H1 (cell line): ENCODE data around the gene BGLAP. TPM values are rescaled to one million over a fixed set of nuclear protein-coding genes. Genes with fewer than 3 reads are reported as not detected.

Experiments used
- CTCF ChIA-PET: fragments of 300-600 bp; sonication (Branson Sonifier 250); formaldehyde crosslinking; loops from one replicate; lab custom pipeline; 2021; ENCODE audit not compliant: partially characterized antibody; lab: Charles Lee
- POLR2A ChIA-PET: fragments of 300-600 bp; sonication (Branson Sonifier 250); formaldehyde crosslinking; loops from one replicate; lab custom pipeline; 2021; ENCODE audit warnings: inconsistent platforms; ENCODE audit not compliant: partially characterized antibody; lab: Charles Lee
- DNase-seq, 2 experiments: peaks; one replicate each; pipeline versions ENCODE4 v3.0.0 to v3.0.0-alpha.2; 2010 to 2022; ENCODE audit warnings: low spot score in 2 of 2, low read depth in 1 of 2, mixed read lengths in 1 of 2
- FAIRE-seq: peaks from 2 replicates; lab custom pipeline; 2011; peaks lifted over from hg19 to GRCh38; lab: Jason Lieb, UNC
- H2AFZ ChIP-seq: 2 replicates; pipeline ENCODE4 v1.8.1; 2012; ENCODE audit warnings: low read length, inconsistent platforms
- H2AK5ac ChIP-seq: 2 replicates; pipeline ENCODE4 v1.6.1; 2013; ENCODE audit warnings: low read depth, low read length
- H2BK120ac ChIP-seq: replicated peaks from 2 replicates; pipeline ENCODE3; 2013; ENCODE audit warnings: low read depth, low read length, inconsistent platforms
- H2BK12ac ChIP-seq: 2 replicates; pipeline ENCODE4 v1.6.1; 2013; ENCODE audit warnings: low read depth, low read length
- H2BK15ac ChIP-seq: 2 replicates; pipeline ENCODE4 v1.6.1; 2013; ENCODE audit warnings: low read length
- H2BK20ac ChIP-seq: 2 replicates; pipeline ENCODE4 v1.6.1; 2013; ENCODE audit warnings: low read length
- H2BK5ac ChIP-seq: 2 replicates; pipeline ENCODE4 v1.6.1; 2013; ENCODE audit warnings: low read depth, low read length
- H3K14ac ChIP-seq: 2 replicates; pipeline ENCODE4 v1.6.1; 2013; ENCODE audit warnings: inconsistent platforms; ENCODE audit not compliant: insufficient read length
- H3K18ac ChIP-seq: 2 replicates; pipeline ENCODE4 v1.6.1; 2013; ENCODE audit warnings: low read length; ENCODE audit errors: extremely low read depth
- H3K23ac ChIP-seq: 2 replicates; pipeline ENCODE4 v1.6.1; 2013; ENCODE audit warnings: inconsistent platforms; ENCODE audit not compliant: insufficient read length
- H3K23me2 ChIP-seq: 2 replicates; pipeline ENCODE4 v1.6.1; 2013; ENCODE audit warnings: low read depth, low read length
- H3K27ac ChIP-seq: 2 replicates; pipeline ENCODE4 v1.6.1; 2011; ENCODE audit warnings: low read depth, low read length, inconsistent platforms
- H3K27me3 ChIP-seq, 4 experiments: replicated peaks in 1 of 4; 1 replicate in 1 of 4; 2 replicates in 3 of 4; pipeline versions ENCODE4 v1.6.1 to v1.8.1; 2011 to 2013; ENCODE audit warnings: low read length in 3 of 4, mild to moderate bottlenecking in 3 of 4, inconsistent platforms in 2 of 4, mixed read lengths in 2 of 4, moderate library complexity in 1 of 4; ENCODE audit not compliant: control insufficient read depth in 3 of 4, insufficient read depth in 3 of 4; ENCODE audit errors: extremely low read depth in 1 of 4
- H3K36me3 ChIP-seq, 4 experiments: 2 replicates each; pipeline versions ENCODE4 v1.6.1 to v1.8.1; 2011 to 2013; ENCODE audit warnings: mild to moderate bottlenecking in 4 of 4, low read length in 3 of 4, moderate library complexity in 2 of 4, control low read depth in 1 of 4, inconsistent platforms in 1 of 4; ENCODE audit not compliant: insufficient read depth in 4 of 4, control insufficient read depth in 2 of 4
- H3K4ac ChIP-seq: replicated peaks from 2 replicates; pipeline ENCODE3; 2013; ENCODE audit warnings: low read length, low read depth, mixed read lengths, inconsistent platforms; ENCODE audit not compliant: insufficient read length
- H3K4me1 ChIP-seq, 4 experiments: replicated peaks in 1 of 4; 1 replicate in 1 of 4; 2 replicates in 3 of 4; pipeline versions ENCODE4 v1.6.1 to v1.8.1; 2011 to 2013; ENCODE audit warnings: low read length in 3 of 4, inconsistent platforms in 2 of 4, mixed read lengths in 1 of 4; ENCODE audit not compliant: insufficient read depth in 4 of 4, control insufficient read depth in 3 of 4
- H3K4me2 ChIP-seq, 2 experiments: 2 replicates each; pipeline versions ENCODE4 v1.6.1 to v1.8.1; 2011 to 2013; ENCODE audit warnings: low read depth in 2 of 2, low read length in 2 of 2, control low read depth in 1 of 2, inconsistent platforms in 1 of 2, mild to moderate bottlenecking in 1 of 2; ENCODE audit not compliant: insufficient read depth in 1 of 2
- H3K4me3 ChIP-seq, 4 experiments: fragments of 200-600, 300-600 bp in 1 of 4; sonication (generic), shearing (Covaris generic), sonication (Bioruptor Twin) in 1 of 4; 2 replicates each; pipeline versions ENCODE4 v1.5.1 to v1.8.1; 2011 to 2016; ENCODE audit warnings: low read length in 4 of 4, low read depth in 3 of 4, control low read depth in 2 of 4, inconsistent platforms in 2 of 4, mild to moderate bottlenecking in 2 of 4, mixed read lengths in 1 of 4, moderate library complexity in 1 of 4; ENCODE audit not compliant: insufficient read depth in 2 of 4; ENCODE audit errors: extremely low read depth in 1 of 4
- H3K56ac ChIP-seq: replicated peaks from 2 replicates; pipeline ENCODE3; 2013; ENCODE audit warnings: low read depth, mild to moderate bottlenecking, mixed read lengths, low read length, inconsistent platforms; ENCODE audit not compliant: insufficient read length
- H3K79me1 ChIP-seq: 2 replicates; pipeline ENCODE4 v1.6.1; 2013; ENCODE audit warnings: low read depth, low read length, control low read depth
- H3K79me2 ChIP-seq, 2 experiments: 2 replicates each; pipeline versions ENCODE4 v1.6.1 to v1.8.1; 2012 to 2013; ENCODE audit warnings: low read length in 2 of 2, mild to moderate bottlenecking in 2 of 2, inconsistent platforms in 1 of 2; ENCODE audit not compliant: insufficient read depth in 2 of 2, control insufficient read depth in 1 of 2
- H3K9ac ChIP-seq, 4 experiments: replicated peaks in 1 of 4; 1 replicate in 1 of 4; 2 replicates in 3 of 4; pipeline versions ENCODE4 v1.6.1 to v1.8.1; 2011 to 2013; ENCODE audit warnings: low read depth in 3 of 4, low read length in 3 of 4, control low read depth in 2 of 4, mild to moderate bottlenecking in 2 of 4, moderate library complexity in 2 of 4, inconsistent platforms in 1 of 4; ENCODE audit errors: extremely low read depth in 1 of 4
- H3K9me3 ChIP-seq, 2 experiments: 2 replicates each; pipeline versions ENCODE4 v1.6.1 to v1.8.1; 2012 to 2013; ENCODE audit warnings: mild to moderate bottlenecking in 2 of 2, moderate library complexity in 2 of 2, control low read depth in 1 of 2, inconsistent platforms in 1 of 2, low read depth in 1 of 2, low read length in 1 of 2, mixed read lengths in 1 of 2; ENCODE audit not compliant: insufficient read depth in 2 of 2
- H4K20me1 ChIP-seq, 2 experiments: replicated peaks in 1 of 2; 2 replicates each; pipeline versions ENCODE3 to v1.8.1; 2011 to 2013; ENCODE audit warnings: inconsistent platforms in 2 of 2, low read length in 2 of 2, mild to moderate bottlenecking in 1 of 2; ENCODE audit not compliant: insufficient read depth in 2 of 2, control insufficient read depth in 1 of 2
- H4K5ac ChIP-seq: 2 replicates; pipeline ENCODE4 v1.6.1; 2013; ENCODE audit warnings: low read length, low read depth, mixed read lengths, inconsistent platforms; ENCODE audit not compliant: insufficient read length
- H4K8ac ChIP-seq: 2 replicates; pipeline ENCODE4 v1.8.0; 2013; ENCODE audit warnings: mild to moderate bottlenecking, moderate library complexity, low read length, inconsistent platforms; ENCODE audit not compliant: insufficient read depth; ENCODE audit errors: extremely low read depth
- H4K91ac ChIP-seq: replicated peaks from 2 replicates; pipeline ENCODE3; 2013; ENCODE audit warnings: low read length, mixed read lengths, inconsistent platforms; ENCODE audit not compliant: insufficient read length
- CBX5 ChIP-seq: fragments of 300-800, 300-1000 bp; sonication (generic); IDR thresholded peaks from 2 replicates; pipeline ENCODE4 v1.7.1; 2016; ENCODE audit warnings: antibody characterized with exemption, low read length, low read depth
- CHD2 ChIP-seq: IDR thresholded peaks from 2 replicates; pipeline ENCODE4 v1.6.1; 2012; ENCODE audit warnings: low read length, improper control_type of control experiment
- CREB1 ChIP-seq: IDR thresholded peaks from 2 replicates; pipeline ENCODE4 v1.6.1; 2012; ENCODE audit warnings: inconsistent platforms
- EZH2 ChIP-seq: fragments of 200-600 bp; sonication (generic); IDR thresholded peaks from 2 replicates; pipeline ENCODE4 v1.7.1; 2012; ENCODE audit warnings: low read depth, mild to moderate bottlenecking, moderate library complexity, low read length, inconsistent platforms; ENCODE audit not compliant: severe bottlenecking
- KDM4A ChIP-seq: IDR thresholded peaks from one replicate; pipeline ENCODE4 v1.7.1; 2012; ENCODE audit warnings: low read depth, mild to moderate bottlenecking, moderate library complexity, low read length, inconsistent platforms; ENCODE audit not compliant: severe bottlenecking
- NRF1 ChIP-seq: IDR thresholded peaks from 2 replicates; pipeline ENCODE4 v1.6.1; 2011; ENCODE audit warnings: mild to moderate bottlenecking, low read depth, low read length, improper control_type of control experiment
- POLR2AphosphoS5 ChIP-seq: IDR thresholded peaks from 2 replicates; pipeline ENCODE4 v1.6.1; 2011; ENCODE audit warnings: low read depth, low read length
- RBBP5 ChIP-seq: IDR thresholded peaks from 2 replicates; pipeline ENCODE4 v1.7.1; 2012; ENCODE audit warnings: low read depth, mild to moderate bottlenecking, inconsistent platforms, low read length, moderate library complexity, borderline replicate concordance
- TCF12 ChIP-seq: IDR thresholded peaks from 2 replicates; pipeline ENCODE4 v1.6.1; 2011; ENCODE audit warnings: low read depth, mild to moderate bottlenecking, low read length
- WGBS, 2 experiments: shearing (Covaris generic) in 1 of 2; methylation state at CpG; one replicate each; pipeline versions ENCODE4 v1.1.6 to v1.1.7; 2013 to 2015; ENCODE audit warnings: low lambda C conversion rate in 2 of 2, mixed read lengths in 2 of 2, inconsistent platforms in 1 of 2, low coverage in 1 of 2, missing lambda C conversion rate in 1 of 2; ENCODE audit not compliant: insufficient replicate concordance in 2 of 2, insufficient coverage in 1 of 2, insufficient read length in 1 of 2; ENCODE audit errors: extremely low coverage in 1 of 2, missing lambda C conversion rate in 1 of 2; 5-methylcytosine and 5-hydroxymethylcytosine counted together
- polyA plus RNA-seq, 7 experiments: library from polyadenylated mRNA; depleted of rRNA in 3 of 7; stranded (reverse) in 5 of 7; unstranded in 2 of 7; fragments of >200 nt in 5 of 7; fragments of 200-250 nt in 2 of 7; gene quantifications; 1 replicate in 5 of 7; 2 replicates in 1 of 7; 4 replicates in 1 of 7; pipeline versions ENCODE4 v1.2.1 to v1.2.3, GENCODE V29; 2011 to 2013; ENCODE audit warnings: missing spikeins in 2 of 7, mixed read lengths in 2 of 7
- total RNA-seq: library from RNA; stranded (reverse); fragmentation: NEBNext Ultra II Directional; extraction: Animal tissue kit (Norgen Biotek cat#: 25700); gene quantifications from 2 replicates; pipeline ENCODE4 v1.2.1, GENCODE V29; 2021
- TF ChIP-seq, protein P1 (sequence below): IDR thresholded peaks from 2 replicates; pipeline ENCODE4 v1.6.1; 2012; ENCODE audit warnings: inconsistent platforms

BGLAP gene
- total and polyA plus RNA-seq, 2 of the 8 experiments (the other 6 are each of a cell fraction or from before 2014, with no cell fraction given), result 1.2 to 1.5 TPM

DNA sequence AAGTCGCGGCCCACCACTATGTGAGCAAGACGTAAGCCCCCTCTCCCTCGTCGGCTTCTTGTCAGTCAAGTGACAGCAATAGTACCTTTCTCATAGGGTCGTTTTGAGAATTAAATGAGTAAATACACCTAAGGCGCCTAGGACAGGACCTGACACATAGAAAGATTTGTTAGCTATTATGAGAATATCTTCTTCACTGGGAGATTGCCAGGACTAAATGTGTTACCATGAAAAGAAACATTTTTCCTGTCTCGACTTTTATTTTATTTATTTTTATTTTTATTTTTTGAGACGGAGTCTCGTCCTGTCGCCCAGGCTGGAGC lies 28.4 kb upstream of the BGLAP start:
- Histone ChIP-seq H2BK12ac (no peak overlapping the region), H2AFZ (no peak overlapping the region), H3K4me1 (peaks cover 0 to 5% (median 3%) of the 10 kb centered on the region in 4 experiments; a peak in 5 of 7 replicates), H3K79me1 (peaks cover 4% of the 10 kb centered on the region), H2BK120ac (no peak overlapping the region), H3K27ac (peak overlapping the region; percentile 100), H3K4me2 (peak overlapping the region; percentile 63 to 86), H4K91ac (no peak overlapping the region), H3K36me3 (peaks cover 3 to 24% (median 5%) of the 10 kb centered on the region in 4 experiments; a peak in 6 of 8 replicates), H2BK5ac (0 out of 2 replicates have a peak overlapping the region, but pooled peaks have one; percentile 3), H3K4me3 (peak overlapping the region; percentile 53 to 97 (median 92)), H3K56ac (no peak overlapping the region), H3K23me2 (0 out of 2 replicates have a peak, but pooled peaks cover 3% of the 10 kb centered on the region), H3K9me3 (no peaks in the 10 kb centered on the region; a peak in 1 of 4 replicates), H3K4ac (no peak overlapping the region), H4K5ac (peak overlapping the region; percentile 34), H4K8ac (peak overlapping the region; percentile 100; the same call in 1 of the 2 replicates), H3K9ac (peak overlapping the region in 3 of 4 experiments; percentile 97 to 100 (median 100); a peak in 6 of 7 replicates), H4K20me1 (no peaks in the 10 kb centered on the region), H2BK20ac (no peak overlapping the region), H3K27me3 (no peaks in the 10 kb centered on the region), H3K14ac (no peak overlapping the region), H2AK5ac (no peak overlapping the region), H2BK15ac (no peak overlapping the region), H3K18ac (no peak overlapping the region), H3K79me2 (peaks cover 7 to 22% of the 10 kb centered on the region in 2 experiments), H3K23ac (no peak overlapping the region)
- no peak for DNase-seq
- no peak for FAIRE-seq
- ChIA-PET POLR2A (interaction anchor here (0.6 to 6.5 kb wide), 37 partner anchors 11 to 237 kb away, joined by 3 to 77 read pairs (median 5); partner anchors contain the start of genes ARHGEF2, BGLAP, CCT3 and LMNA), CTCF (interaction anchor here (0.9 to 4.5 kb wide), 16 partner anchors 8 to 118 kb away, joined by 3 to 34 read pairs (median 4); partner anchors contain the start of gene SLC25A44)
- WGBS, 2 experiments, result 33% methylated on average over 11 of the region's 11 CpGs; no CpG with 5 or more reads in 1 of the 2 experiments
- TF ChIP-seq EZH2, result no peak
- no peak for TF ChIP-seq TCF12
- TF ChIP-seq POLR2AphosphoS5, result no peak
- TF ChIP-seq NRF1, result no peak
- no peak for TF ChIP-seq CHD2
- no peak for TF ChIP-seq KDM4A
- no peak for TF ChIP-seq CREB1
- TF ChIP-seq RBBP5, result no peak
- TF ChIP-seq, protein P1, sequence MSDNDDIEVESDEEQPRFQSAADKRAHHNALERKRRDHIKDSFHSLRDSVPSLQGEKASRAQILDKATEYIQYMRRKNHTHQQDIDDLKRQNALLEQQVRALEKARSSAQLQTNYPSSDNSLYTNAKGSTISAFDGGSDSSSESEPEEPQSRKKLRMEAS, result no peak
- no peak for TF ChIP-seq CBX5
